ENCODE data around the gene ZNF462.

GRCh38 chr9:106927916-106928315 lies 65.0 kb downstream of the ZNF462 start:
- TF ChIP-seq FOS (IDR thresholded peaks at IDR 0.05; ENCODE audit: low read depth, low read length) (no peak), CTCF (conservative IDR thresholded peaks at IDR 0.05; ENCODE audit: low read depth, low read length) (no peak), POLR2A (IDR thresholded peaks at IDR 0.05; ENCODE audit: low read depth, low read length) (no peak), RCOR1 (IDR thresholded peaks at IDR 0.05; ENCODE audit: insufficient replicate concordance, low read length) (no peak), RFX5 (IDR thresholded peaks at IDR 0.05; ENCODE audit: low read depth, low read length) (no peak), MAZ (IDR thresholded peaks at IDR 0.05; ENCODE audit: borderline replicate concordance, low read depth, low read length) (no peak), MAFK (IDR thresholded peaks at IDR 0.05; ENCODE audit: low read depth, low read length) (no peak), SMC3 (IDR thresholded peaks at IDR 0.05; ENCODE audit: low read depth, low read length) (no peak), CEBPB (IDR thresholded peaks at IDR 0.05; ENCODE audit: low read depth, low read length) (no peak), BHLHE40 (IDR thresholded peaks at IDR 0.05; ENCODE audit: low read depth, low read length) (no peak), RAD21 (IDR thresholded peaks at IDR 0.05; ENCODE audit: low read length) (no peak)
- TF ChIP-seq, protein P1, sequence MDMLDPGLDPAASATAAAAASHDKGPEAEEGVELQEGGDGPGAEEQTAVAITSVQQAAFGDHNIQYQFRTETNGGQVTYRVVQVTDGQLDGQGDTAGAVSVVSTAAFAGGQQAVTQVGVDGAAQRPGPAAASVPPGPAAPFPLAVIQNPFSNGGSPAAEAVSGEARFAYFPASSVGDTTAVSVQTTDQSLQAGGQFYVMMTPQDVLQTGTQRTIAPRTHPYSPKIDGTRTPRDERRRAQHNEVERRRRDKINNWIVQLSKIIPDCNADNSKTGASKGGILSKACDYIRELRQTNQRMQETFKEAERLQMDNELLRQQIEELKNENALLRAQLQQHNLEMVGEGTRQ (IDR thresholded peaks at IDR 0.05; ENCODE audit: low read depth, low read length): no peak
